OCI-LY3 (cell line): ENCODE data around the gene ERMAP.

Experiments used
- CTCF ChIP-seq: fragments of 200-600, 300-600 bp; sonication (generic); IDR thresholded peaks from 2 replicates; pipeline ENCODE4 v1.5.1; 2014; ENCODE audit warnings: antibody characterized with exemption, low read length, low read depth
- EZH2phosphoT487 ChIP-seq: fragments of 200-600 bp; shearing (Covaris generic); IDR thresholded peaks from 2 replicates; pipeline ENCODE4 v1.6.1; 2018; ENCODE audit warnings: antibody characterized with exemption, mixed run types, low read depth

DNA sequence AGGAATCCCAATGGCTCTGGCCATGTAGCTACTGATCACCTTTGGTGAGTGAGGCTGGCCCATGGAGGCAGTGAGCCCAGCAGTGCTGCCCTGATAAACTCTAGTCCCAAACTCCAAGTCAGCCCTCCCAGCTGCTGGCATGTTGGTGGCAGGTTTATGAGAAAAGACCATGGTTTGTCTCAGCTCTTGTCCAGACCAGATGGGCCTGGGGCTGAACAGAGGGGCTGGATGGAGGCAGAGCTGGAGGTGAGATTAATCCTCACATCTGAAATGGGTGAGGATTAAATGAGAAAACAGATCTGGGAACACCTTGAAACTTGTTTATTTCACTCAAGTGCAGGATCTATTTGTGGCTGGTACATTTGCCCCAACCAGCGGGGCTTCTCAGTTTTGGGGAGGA, 28.9 kb upstream of the ERMAP start:
- no peak for TF ChIP-seq CTCF
- no peak for TF ChIP-seq EZH2phosphoT487
